Measurements from ENCODE around the gene RIN2.

Gene RIN2

GRCh38 chr20:19723813-19724430, 34.1 kb upstream of the RIN2 start:
- no peak for TF ChIP-seq CTCF (IDR thresholded peaks at IDR 0.05; ENCODE audit: unreplicated experiment in 3 of 3)
- H3K27me3 Mint-ChIP-seq (ENCODE audit: low read depth), result no peaks in the 10 kb centered on the region

GRCh38 chr20:19725373-19725772, 32.7 kb upstream of the RIN2 start:
- TF ChIP-seq CTCF (IDR thresholded peaks at IDR 0.05; ENCODE audit: unreplicated experiment in 3 of 3), result no peak
- peaks cover 7% of the 10 kb centered on the region for H3K4me1 Mint-ChIP-seq
- H3K36me3 Mint-ChIP-seq (ENCODE audit: low read depth), result no peaks in the 10 kb centered on the region
- peak overlapping the region in 2 of 3 experiments; percentile 1 to 3 for H3K27ac Mint-ChIP-seq
- H3K9me3 Mint-ChIP-seq, result no peaks in the 10 kb centered on the region
- H3K27me3 Mint-ChIP-seq (ENCODE audit: low read depth), result peaks cover 10% of the 10 kb centered on the region
- H3K4me3 Mint-ChIP-seq, result no peak overlapping the region

More at GRCh38 chr20:19723813-19724430, 34.1 kb upstream of the RIN2 start:
- Mint-ChIP-seq H3K4me1 (peaks cover 7% of the 10 kb centered on the region), H3K9me3 (no peaks in the 10 kb centered on the region), H3K4me3 (no peak overlapping the region), H3K27ac (peak overlapping the region in 2 of 3 experiments; percentile 46 to 49), H3K36me3 (ENCODE audit: low read depth) (no peaks in the 10 kb centered on the region)

GRCh38 chr20:19725814-19726525, 32.1 kb upstream of the RIN2 start:
- peaks cover 7% of the 10 kb centered on the region for H3K4me1 Mint-ChIP-seq
- H3K27ac Mint-ChIP-seq, result peak overlapping the region in 2 of 3 experiments; percentile 3 to 20
- TF ChIP-seq CTCF (IDR thresholded peaks at IDR 0.05; ENCODE audit: unreplicated experiment in 3 of 3), result no peak
- H3K27me3 Mint-ChIP-seq (ENCODE audit: low read depth), result peaks cover 10% of the 10 kb centered on the region
- H3K36me3 Mint-ChIP-seq (ENCODE audit: low read depth), result no peaks in the 10 kb centered on the region
- no peaks in the 10 kb centered on the region for H3K9me3 Mint-ChIP-seq
- H3K4me3 Mint-ChIP-seq, result no peak overlapping the region

GRCh38 chr20:19727251-19727847, 30.7 kb upstream of the RIN2 start:
- no peak overlapping the region for H3K27ac Mint-ChIP-seq
- TF ChIP-seq CTCF (IDR thresholded peaks at IDR 0.05; ENCODE audit: unreplicated experiment in 3 of 3), result no peak
- H3K36me3 Mint-ChIP-seq (ENCODE audit: low read depth), result no peaks in the 10 kb centered on the region
- H3K4me1 Mint-ChIP-seq, result peaks cover 7% of the 10 kb centered on the region
- H3K9me3 Mint-ChIP-seq, result no peaks in the 10 kb centered on the region
- H3K4me3 Mint-ChIP-seq, result no peak overlapping the region
- peaks cover 10% of the 10 kb centered on the region for H3K27me3 Mint-ChIP-seq (ENCODE audit: low read depth)

- H3K4me3 Mint-ChIP-seq, result no peak overlapping the region
- TF ChIP-seq CTCF (IDR thresholded peaks at IDR 0.05; ENCODE audit: unreplicated experiment in 3 of 3), result no peak
- no peak overlapping the region for H3K27ac Mint-ChIP-seq
- peaks cover 12% of the 10 kb centered on the region for H3K4me1 Mint-ChIP-seq
- peaks cover 10% of the 10 kb centered on the region for H3K27me3 Mint-ChIP-seq (ENCODE audit: low read depth)
- H3K36me3 Mint-ChIP-seq (ENCODE audit: low read depth), result no peaks in the 10 kb centered on the region
- H3K9me3 Mint-ChIP-seq, result no peaks in the 10 kb centered on the region
These were observed 28.4 kb upstream of the RIN2 start for GRCh38 chr20:19729672-19730071.

All from nephron (organoid).